NCI-H774 (cell line): Measurements from ENCODE around the gene TCAIM.
"Not testable (repeated sequence)": the region's sequence is repeated elsewhere in the genome, so short reads cannot be mapped to it uniquely, and the experiment has no call there.

ENCODE experiments used
- DNase-seq: peaks from one replicate; lab custom pipeline; 2025; lab: John Stamatoyannopoulos, UW

Gene TCAIM

GRCh38 chr3:44343421-44343820 lies 4.9 kb downstream of the TCAIM start:
- no peak for DNase-seq

GRCh38 chr3:44346590-44346989 lies 8.0 kb downstream of the TCAIM start:
- not testable (repeated sequence) for DNase-seq

- DNase-seq, result no peak
Observed at GRCh38 chr3:44348993-44349392, 10.4 kb downstream of the TCAIM start.

GRCh38 chr3:44353355-44353924 lies 14.9 kb downstream of the TCAIM start:
- DNase-seq, result no peak

- peak; percentile 7 for DNase-seq
Observed at GRCh38 chr3:44355362-44356033, 16.9 kb downstream of the TCAIM start.

- DNase-seq, result no peak
Observed at GRCh38 chr3:44359146-44359751, 20.7 kb downstream of the TCAIM start.

GRCh38 chr3:44363591-44363990 lies 25.0 kb downstream of the TCAIM start:
- no peak for DNase-seq

GRCh38 chr3:44365952-44366351 lies 27.4 kb downstream of the TCAIM start:
- DNase-seq, result no peak

- no peak for DNase-seq
Observed at GRCh38 chr3:44375450-44375849, 36.9 kb downstream of the TCAIM start.

- DNase-seq, result no peak
Observed at GRCh38 chr3:44387404-44387803, 48.8 kb downstream of the TCAIM start.

GRCh38 chr3:44392489-44392888 lies 53.9 kb downstream of the TCAIM start:
- DNase-seq, result no peak

GRCh38 chr3:44395714-44396113 lies 57.1 kb downstream of the TCAIM start:
- no peak for DNase-seq

GRCh38 chr3:44396200-44397171 lies 57.9 kb downstream of the TCAIM start:
- peak; percentile 0 for DNase-seq

GRCh38 chr3:44398271-44398670 lies 59.7 kb downstream of the TCAIM start:
- not testable (repeated sequence) for DNase-seq

- no peak for DNase-seq
Observed at GRCh38 chr3:44398853-44399252, 60.3 kb downstream of the TCAIM start.

- DNase-seq, result no peak
Observed at GRCh38 chr3:44400771-44401170, 62.2 kb downstream of the TCAIM start.

- no peak for DNase-seq
Observed at GRCh38 chr3:44402548-44402947, 64.0 kb downstream of the TCAIM start.

GRCh38 chr3:44409640-44410410 lies 71.3 kb downstream of the TCAIM start:
- no peak for DNase-seq

GRCh38 chr3:44411031-44411645 lies 72.6 kb downstream of the TCAIM start:
- DNase-seq, result no peak

- DNase-seq, result no peak
Observed at GRCh38 chr3:44412365-44412764, 73.8 kb downstream of the TCAIM start.

- DNase-seq, result no peak
Observed at GRCh38 chr3:44414517-44415090, 76.0 kb downstream of the TCAIM start.
